Upper lobe of left lung (tissue), 4 donors: ENCODE measurements around the gene GP1BB.

Source experiments
- POLR2AphosphoS5 ChIP-seq, 2 donors: sonication (generic); formaldehyde crosslinking; IDR thresholded peaks; one replicate each; pipeline ENCODE4 v1.5.1; 2017; ENCODE audit warnings: antibody characterized with exemption in 2 of 2
- TF ChIP-seq, protein P1 (sequence below), 6 experiments: fragments of 450-650 bp in 4 of 6; fragments of 200-600 bp in 2 of 6; sonication (generic) in 2 of 6; IDR thresholded peaks; one replicate each; pipeline ENCODE4 v1.5.1; 2016 to 2019; ENCODE audit warnings: antibody characterized with exemption in 6 of 6

DNA sequence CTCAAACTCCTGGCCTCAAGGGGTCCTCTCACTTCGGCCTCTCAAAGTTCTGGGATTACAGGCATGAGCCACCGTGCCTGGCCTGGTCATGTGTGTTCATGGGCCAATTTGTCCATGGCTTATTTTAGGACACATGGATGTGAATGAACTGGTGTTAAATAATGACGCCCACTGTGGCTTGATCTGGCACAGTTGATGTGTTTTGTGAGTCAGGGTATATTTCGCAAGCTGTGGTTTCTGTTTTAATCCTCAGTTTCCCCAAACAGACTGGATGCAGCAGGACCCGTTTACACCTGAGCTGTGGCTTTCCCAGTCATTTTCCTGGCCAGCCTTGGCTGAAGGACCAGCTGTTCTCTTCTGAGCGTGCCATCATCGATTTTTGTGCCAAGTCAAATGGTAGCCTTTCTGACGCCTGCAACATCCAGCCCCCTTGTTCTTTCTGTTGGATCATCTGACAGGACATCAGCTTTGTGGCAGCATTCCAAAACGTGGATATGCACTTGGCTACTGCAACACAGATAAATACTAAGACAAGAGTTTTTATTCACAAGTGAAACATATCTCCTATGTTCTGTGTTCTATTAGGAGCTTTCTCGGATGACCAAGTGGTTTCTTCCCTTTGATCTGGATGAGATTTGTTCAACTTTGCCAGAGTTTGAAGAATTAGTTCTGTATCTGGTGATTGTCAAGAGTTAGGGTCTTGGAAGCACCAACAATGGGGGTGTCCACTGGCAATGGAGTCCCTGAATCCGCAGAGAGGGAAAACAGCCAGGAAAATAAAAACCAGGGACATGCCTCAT is 49.0 kb upstream of the GP1BB start:
- no peak for TF ChIP-seq POLR2AphosphoS5 (IDR thresholded peaks at IDR 0.05)
- TF ChIP-seq, protein P1, sequence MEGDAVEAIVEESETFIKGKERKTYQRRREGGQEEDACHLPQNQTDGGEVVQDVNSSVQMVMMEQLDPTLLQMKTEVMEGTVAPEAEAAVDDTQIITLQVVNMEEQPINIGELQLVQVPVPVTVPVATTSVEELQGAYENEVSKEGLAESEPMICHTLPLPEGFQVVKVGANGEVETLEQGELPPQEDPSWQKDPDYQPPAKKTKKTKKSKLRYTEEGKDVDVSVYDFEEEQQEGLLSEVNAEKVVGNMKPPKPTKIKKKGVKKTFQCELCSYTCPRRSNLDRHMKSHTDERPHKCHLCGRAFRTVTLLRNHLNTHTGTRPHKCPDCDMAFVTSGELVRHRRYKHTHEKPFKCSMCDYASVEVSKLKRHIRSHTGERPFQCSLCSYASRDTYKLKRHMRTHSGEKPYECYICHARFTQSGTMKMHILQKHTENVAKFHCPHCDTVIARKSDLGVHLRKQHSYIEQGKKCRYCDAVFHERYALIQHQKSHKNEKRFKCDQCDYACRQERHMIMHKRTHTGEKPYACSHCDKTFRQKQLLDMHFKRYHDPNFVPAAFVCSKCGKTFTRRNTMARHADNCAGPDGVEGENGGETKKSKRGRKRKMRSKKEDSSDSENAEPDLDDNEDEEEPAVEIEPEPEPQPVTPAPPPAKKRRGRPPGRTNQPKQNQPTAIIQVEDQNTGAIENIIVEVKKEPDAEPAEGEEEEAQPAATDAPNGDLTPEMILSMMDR (IDR thresholded peaks at IDR 0.05): no peak
